GM18907 (cell line): ENCODE results near the gene RPL39L.
"Not testable (repeated sequence)": the region's sequence is repeated elsewhere in the genome, so short reads cannot be mapped to it uniquely, and the experiment has no call there.

Source experiments
- ATAC-seq: cut with Tn5 transposase; IDR thresholded peaks from one replicate; pipeline ENCODE4 v1.9.1; 2021; ENCODE audit warnings: mild to moderate bottlenecking, moderate library complexity; ENCODE audit not compliant: unreplicated experiment

RPL39L gene

DNA sequence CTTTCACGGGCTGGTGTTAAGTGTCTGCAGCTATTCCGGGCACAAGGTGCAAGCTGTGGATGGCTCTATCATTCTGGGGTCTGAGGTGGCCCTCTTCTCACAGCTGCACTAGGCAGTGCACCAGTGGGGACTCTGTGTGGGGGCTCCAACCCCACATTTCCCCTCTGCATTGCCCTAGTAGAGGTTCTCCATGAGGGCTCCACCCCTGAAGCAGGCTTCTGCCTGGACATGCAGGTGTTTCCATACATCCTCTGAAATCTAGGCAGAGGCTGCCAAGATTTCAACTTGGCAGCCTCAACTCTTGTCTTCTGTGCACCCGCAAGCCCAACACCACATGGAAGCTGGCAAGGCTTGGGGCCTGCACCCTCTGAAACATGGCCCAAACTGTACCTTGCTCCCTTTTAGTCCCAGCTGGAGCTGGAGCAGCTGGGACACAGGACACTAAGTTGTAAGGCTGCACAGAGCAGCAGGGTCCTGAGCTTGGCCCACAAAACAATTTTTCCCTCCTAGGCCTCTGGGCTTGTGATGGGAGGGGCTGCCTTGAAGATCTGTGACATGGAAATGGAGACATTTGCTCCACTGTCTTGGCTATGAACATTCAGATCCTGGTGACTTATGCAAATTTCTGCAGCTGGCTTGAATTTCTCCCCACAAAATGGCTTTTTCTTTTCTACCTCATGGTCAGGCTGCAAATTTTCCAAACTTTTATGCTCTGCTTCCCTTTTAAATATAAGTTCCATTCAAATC lies 6.0 kb upstream of the RPL39L start:
- ATAC-seq, result no peak

GRCh38 chr3:187139895-187140253 lies 578 bp upstream of the RPL39L start:
- ATAC-seq, result no peak

- ATAC-seq, result no peak
These were observed 2.4 kb downstream of the RPL39L start for GRCh38 chr3:187136936-187137335.

DNA sequence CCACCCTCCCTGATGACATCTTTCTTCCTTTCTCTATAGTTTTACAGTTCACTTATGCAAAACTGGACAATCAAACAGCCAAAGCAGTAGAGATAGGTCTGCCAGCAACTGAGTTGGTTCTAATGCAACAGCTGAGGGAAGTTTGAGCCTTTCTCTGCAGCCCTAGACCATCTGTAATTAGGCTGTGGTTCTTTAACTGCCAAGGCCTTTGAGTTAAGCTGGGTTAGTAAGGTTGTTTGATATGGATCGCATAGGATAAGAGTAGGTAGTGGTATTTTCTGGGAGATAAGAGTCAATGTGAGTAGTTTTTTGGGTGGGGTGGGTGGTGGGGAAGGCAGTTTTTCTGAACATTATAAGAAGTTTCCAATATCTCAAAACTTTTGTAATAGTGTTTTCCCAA lies 3.0 kb downstream of the RPL39L start:
- no peak for ATAC-seq

DNA sequence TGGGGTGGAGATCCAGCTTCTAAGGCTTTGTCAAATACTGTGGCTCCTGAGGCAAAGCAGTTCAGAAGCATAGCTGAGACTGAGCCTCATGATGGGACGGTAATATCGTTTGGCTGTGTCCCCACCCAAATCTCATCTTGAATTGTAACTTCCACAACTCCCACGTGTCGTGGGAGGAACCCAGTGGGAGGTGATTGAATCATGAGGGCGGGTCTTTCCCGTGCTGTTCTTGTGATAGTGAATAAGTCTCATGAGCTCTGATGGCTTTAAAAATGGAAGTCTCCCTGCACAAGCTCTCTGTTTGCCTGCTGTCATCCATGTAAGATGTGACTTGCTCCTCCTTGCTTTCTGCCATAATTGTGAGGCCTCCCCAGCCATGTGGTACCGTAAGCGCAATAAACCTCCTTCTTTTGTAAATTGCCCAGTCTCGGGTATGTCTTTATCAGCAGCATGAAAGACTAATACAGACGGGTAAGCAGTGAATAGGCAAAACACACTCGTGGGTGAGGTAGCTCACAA lies 4.1 kb downstream of the RPL39L start:
- ATAC-seq, result not testable (repeated sequence)

GRCh38 chr3:187133181-187133580 lies 6.1 kb downstream of the RPL39L start:
- not testable (repeated sequence) for ATAC-seq

DNA sequence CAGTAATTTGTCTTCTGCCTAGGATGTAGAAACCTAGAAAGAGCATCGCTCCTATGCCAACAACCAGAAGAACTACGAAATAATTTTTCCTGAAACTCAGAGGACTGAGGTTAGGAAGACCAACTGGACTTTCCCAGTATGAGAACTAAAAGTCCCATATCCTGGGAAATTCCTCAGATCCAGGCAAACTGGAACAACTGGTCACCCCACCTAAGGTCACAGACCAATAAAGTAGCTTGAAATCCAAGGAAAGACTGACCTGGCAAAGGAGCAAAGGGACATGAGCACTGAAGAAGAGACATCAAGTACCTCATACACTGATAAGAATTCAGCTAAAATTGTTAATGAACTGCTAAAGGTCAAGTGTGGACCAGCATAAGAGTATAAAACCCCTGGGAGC lies 6.6 kb downstream of the RPL39L start:
- no peak for ATAC-seq

- no peak for ATAC-seq
These were observed 7.3 kb downstream of the RPL39L start for GRCh38 chr3:187131981-187132380.

- peak; percentile 84 for ATAC-seq
These were observed 8.8 kb downstream of the RPL39L start for GRCh38 chr3:187130346-187131066.

DNA sequence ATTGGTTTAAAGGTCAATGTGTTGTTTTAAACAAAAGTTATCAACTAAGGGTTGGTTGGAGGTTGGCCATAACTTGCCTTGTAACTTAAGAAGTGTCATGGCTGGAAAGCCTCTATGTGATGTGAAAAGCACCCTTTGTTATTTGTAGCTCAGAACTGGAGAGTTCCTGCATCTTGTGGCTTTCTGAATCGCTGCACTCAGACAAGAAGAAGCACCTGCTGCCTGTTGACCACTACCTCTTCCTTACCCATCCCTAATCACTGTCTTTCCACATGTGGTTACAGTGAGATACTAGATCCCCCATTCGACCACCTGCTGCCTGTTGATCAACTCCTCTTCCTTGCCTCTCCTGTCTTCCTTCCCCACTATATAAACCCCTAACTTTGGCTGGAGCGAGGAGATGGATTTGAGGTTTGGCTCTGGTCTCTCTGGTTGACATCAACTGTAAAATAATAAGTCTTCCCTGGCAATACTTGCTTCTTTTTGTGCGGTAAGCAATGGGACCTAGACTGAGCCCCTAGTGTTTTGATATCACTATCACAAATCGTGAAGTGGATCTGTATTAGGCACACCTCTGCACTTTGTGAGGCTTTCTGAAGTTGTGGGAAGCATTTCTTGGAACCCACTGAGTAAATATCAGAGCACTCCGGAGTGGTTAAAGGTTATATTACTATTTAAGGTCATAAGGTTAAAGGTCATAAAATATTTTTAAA lies 13.8 kb downstream of the RPL39L start:
- ATAC-seq, result peak; percentile 75

DNA sequence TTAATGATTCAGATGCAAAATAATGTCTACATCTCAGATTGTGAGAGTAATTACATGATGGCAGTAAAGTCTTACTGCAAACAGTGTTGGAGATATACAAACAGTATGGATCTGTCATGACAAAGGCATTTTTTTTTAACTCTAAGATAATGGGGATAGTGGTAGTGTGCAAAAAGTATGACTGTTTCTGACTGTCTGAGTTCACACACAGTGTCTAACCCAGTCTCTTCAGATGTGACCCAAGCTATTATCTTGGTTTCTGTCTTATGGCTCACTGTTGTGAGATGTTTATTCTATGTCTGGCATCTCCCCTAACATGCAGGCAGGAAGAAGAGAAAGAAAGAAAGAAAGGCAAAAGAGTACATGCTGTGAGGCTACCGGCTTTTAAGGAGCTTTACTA lies 17.0 kb downstream of the RPL39L start:
- ATAC-seq, result no peak

DNA sequence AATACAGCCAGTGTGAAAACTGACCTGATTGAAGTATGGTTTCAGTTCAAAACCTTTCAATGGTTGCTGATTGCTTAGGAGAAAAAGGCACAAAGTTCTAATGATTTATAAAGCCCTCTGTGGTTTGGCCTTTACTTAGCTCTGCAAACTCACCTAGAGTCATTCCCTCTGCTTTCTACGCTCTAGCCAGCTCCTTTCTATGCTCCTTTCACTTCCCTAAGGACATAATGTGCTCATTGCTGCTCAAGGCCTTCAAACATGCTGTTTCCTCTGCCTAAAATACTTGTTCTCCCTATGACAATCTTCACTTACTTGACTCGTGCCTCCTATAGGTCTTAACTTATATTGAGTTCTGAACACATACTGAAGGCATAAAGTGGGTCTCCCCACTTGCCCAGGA lies 19.0 kb downstream of the RPL39L start:
- no peak for ATAC-seq

- no peak for ATAC-seq
These were observed 24.8 kb downstream of the RPL39L start for GRCh38 chr3:187114511-187114910.

DNA sequence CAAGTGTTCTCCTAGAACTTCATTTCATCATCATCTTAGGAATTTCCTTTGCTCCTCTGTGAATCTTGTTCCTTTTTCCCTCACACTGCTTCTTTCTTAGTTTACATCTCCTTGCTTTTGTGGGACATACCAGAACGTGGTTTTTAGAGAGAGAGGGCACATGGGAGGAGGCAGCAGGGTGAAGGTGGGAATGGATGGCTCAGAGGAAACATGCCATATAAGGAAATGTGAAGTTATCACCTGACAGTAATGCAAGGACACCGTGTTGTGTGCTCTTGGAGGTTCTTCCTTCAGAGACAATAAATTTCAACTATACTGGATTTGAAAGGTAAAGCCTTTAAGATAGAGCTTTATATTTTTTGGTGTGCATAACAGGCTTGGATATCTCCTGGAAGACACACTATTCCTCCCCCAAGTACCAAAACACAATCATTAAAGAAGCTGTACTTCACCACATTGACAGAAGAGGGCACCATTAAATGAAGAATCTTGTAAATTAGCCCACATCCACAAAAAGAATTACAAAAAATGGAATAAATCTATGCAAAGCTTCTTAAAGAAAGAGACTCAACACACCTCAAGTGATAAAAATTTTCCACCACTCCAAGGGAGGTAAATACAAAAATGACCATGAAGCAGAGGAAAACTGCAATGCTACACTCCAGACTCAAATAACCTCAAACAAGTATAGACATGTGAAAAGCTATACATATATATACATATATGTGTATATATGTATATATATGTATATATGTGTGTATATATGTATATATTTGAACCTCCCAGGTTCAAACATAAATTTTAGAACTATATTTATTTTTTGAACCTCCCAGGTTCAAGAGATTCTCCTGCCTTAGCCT lies 26.1 kb downstream of the RPL39L start:
- ATAC-seq, result no peak

GRCh38 chr3:187110156-187110555 lies 29.1 kb downstream of the RPL39L start:
- no peak for ATAC-seq

DNA sequence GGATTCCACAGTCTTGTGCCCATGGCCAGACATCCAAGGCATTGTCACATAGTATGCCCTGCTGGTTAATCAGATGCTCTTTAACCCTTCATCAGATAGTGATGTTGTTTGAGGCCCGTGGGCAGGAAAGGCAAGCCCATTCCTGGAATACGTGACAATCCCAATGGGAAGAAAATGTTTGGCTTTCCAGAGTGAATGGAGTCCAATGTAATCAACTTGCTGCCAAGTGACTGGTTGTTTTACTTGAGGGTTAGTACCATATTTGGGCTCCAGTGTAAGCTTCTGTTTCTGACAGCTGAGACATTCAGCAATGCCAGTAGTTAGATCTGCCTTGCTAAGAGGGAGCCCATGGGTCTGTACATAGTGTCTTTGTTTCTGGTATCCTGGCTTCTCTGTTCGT lies 31.3 kb downstream of the RPL39L start:
- no peak for ATAC-seq

- no peak for ATAC-seq
These were observed 33.6 kb downstream of the RPL39L start for GRCh38 chr3:187105700-187106099.

DNA sequence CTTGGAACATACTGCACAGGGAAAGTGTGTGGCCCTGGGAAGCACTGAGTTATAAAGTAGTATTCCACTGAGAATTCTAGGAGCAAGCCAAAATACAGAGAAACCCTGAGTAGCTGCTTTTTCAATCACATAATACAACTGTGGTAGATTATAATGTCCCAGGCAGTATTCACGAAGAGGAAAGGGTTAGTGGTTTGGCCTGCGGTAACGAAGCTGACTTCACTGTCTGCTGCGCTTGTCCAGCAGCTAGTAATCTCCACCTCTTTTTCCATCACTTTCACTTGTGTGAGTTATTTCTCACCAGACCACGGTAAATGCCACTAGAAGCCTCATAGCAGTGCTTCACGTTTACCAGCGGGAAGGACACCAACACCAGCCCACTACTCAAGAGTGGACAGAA lies 34.4 kb downstream of the RPL39L start:
- ATAC-seq, result no peak

GRCh38 chr3:187104342-187104741 lies 35.0 kb downstream of the RPL39L start:
- no peak for ATAC-seq

DNA sequence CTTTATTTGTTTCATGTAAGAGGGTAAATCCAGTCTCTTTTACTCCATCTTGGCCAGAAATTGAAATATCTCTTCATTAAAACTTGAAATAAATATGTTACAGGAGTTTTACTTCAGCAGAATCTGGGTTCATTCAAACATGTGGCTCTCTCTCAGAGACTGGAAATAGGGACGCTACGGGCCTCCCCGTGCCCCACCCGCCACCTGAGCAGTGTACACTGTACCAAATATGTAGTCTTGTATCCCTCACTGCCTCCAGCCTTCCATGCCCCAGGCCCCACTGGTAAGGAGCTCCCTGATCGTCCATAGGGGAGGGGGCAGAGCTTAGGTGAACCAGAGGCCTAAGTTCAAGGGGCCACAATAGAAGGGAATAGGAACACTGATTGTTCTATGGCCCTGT lies 36.0 kb downstream of the RPL39L start:
- ATAC-seq, result no peak
